ENCODE measurements around the gene ADRA2A.

The ADRA2A gene

DNA sequence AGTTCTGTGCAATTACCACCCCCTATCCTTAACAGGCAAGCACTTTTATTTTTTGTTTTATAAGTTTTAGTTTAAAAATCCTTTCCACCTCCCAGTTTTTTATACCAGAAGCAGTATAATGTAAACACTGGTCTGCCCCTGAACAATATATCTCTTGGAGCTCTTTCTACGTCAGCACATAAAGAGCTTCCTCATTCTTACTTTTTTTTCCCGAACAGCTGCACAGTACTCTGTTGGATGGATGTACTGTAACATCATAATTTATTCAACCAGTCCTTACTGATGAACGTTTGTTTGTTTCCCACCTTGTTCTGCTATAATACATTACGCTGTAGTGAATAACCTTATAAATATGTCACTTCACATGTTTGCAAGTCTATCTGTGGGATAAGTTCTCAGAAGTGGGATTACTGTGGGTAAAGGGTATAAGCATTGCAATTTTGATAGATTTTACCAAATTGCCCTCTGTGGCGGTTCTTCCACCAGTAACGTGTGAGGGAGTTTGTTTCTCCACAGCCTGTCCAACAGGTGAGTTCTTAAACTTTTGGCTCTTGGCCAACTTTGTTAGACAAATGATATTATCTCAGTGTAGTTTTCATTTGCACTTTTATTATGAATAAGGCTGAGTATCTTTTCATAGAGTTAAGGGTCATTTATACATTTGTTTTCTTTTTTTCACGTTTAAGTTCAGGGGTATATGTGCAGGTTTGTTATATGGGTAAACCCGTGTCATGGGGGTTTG is 32.8 kb downstream of the ADRA2A start:
- H3K36me3 ChIP-seq (replicated peaks), result no peaks in the 10 kb centered on the region
- no peak for DNase-seq (ENCODE audit: low spot score in 2 of 2)
- no peaks in the 10 kb centered on the region for H3K9me3 ChIP-seq
- in situ Hi-C loops (cut with MboI; ENCODE audit: low sequenced_read_pairs), result no loop called here
- no peak overlapping the region for H3K4me3 ChIP-seq
- H3K27me3 ChIP-seq (ENCODE audit: low read depth), result no peaks in the 10 kb centered on the region
- no peaks in the 10 kb centered on the region for H3K4me1 ChIP-seq

GRCh38 chr10:111110771-111111170 is 33.9 kb downstream of the ADRA2A start:
- H3K36me3 ChIP-seq (replicated peaks), result no peaks in the 10 kb centered on the region
- no peaks in the 10 kb centered on the region for H3K27me3 ChIP-seq (ENCODE audit: low read depth)
- H3K4me1 ChIP-seq, result no peaks in the 10 kb centered on the region
- in situ Hi-C loops (cut with MboI; ENCODE audit: low sequenced_read_pairs), result no loop called here
- no peak overlapping the region for H3K4me3 ChIP-seq
- no peak for DNase-seq (ENCODE audit: low spot score in 2 of 2)
- no peaks in the 10 kb centered on the region for H3K9me3 ChIP-seq

GRCh38 chr10:111112333-111112732 is 35.5 kb downstream of the ADRA2A start:
- in situ Hi-C loops (cut with MboI; ENCODE audit: low sequenced_read_pairs), result no loop called here
- Histone ChIP-seq H3K36me3 (replicated peaks) (no peaks in the 10 kb centered on the region), H3K27me3 (ENCODE audit: low read depth) (no peaks in the 10 kb centered on the region), H3K4me3 (no peak overlapping the region), H3K9me3 (no peaks in the 10 kb centered on the region), H3K4me1 (no peaks in the 10 kb centered on the region)
- DNase-seq (ENCODE audit: low spot score in 2 of 2), result no peak

DNA sequence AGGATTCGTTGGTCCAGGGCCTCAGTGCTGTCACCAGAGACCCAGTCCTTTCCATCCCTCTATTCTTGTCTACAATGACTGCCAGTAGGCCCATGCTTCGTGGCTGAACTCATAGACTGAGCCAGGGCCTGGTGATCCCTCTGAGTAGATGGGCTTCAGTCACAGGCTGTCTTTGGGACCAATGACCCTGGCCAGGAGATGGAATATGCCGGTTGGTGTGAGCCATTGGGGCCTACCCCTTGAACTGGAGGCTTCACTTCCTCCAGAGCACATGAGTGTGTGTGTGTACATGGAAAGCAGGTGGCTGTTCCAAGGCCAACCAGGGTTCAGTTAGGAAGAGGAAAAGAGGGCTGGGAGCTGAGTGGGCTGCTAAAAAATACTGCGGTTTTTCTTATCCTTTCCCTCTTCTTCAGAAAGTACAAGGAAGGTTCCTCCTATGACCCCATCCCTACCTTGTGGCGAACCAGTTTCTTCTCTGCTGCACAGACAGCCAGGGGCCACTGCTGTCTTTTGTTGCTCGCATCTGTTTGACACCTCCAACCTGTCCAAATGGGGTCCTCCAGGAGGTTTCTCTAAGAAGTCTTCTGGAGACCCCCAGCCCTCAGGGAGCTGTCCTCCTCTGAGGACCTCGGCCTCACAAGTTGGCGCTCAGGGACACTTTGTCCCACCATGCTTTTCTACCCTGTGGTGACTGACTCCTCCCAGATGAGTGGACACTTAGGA is 36.6 kb downstream of the ADRA2A start:
- no peaks in the 10 kb centered on the region for H3K36me3 ChIP-seq (replicated peaks)
- in situ Hi-C loops (cut with MboI; ENCODE audit: low sequenced_read_pairs), result no loop called here
- no peaks in the 10 kb centered on the region for H3K4me1 ChIP-seq
- no peaks in the 10 kb centered on the region for H3K27me3 ChIP-seq (ENCODE audit: low read depth)
- H3K9me3 ChIP-seq, result no peaks in the 10 kb centered on the region
- no peak for DNase-seq (ENCODE audit: low spot score in 2 of 2)
- no peak overlapping the region for H3K4me3 ChIP-seq

DNA sequence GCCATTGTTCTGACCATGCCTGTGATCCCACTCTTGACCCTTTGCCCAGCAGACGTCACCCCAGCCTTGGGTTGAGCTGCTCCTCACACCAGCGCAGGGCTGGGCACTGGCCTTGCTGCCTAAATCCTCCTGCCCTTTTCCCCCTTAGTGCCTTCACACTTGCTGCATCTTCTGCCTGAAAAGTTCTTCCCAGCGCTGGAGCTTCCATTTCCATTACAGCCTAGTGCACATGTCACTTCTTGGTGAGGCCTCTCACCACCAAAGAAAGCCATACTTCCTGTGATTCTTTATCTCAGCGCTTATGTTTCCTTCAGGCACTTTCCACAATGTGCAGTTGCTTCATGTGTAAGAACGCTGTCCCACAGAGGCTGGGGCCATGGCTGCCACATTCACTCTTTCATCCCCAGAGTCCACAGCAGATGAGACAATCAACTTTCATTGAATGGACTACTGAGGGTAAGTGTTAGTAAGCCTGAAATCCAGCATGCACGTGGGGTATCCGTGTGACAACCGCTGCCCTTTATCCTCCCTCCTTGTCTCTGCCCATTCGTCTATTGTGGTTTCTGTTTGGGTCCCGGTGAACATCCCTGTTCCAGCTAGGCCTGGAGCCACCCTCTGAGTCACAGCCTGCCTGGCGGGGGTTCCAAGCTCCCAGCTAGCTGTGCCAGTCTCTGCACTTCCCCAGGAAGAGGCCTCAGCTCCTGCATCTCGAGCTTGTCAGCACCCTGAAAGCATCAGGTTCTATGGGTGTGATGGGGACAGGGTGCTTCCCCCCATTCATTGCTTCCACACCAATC is 37.3 kb downstream of the ADRA2A start:
- DNase-seq (ENCODE audit: low spot score in 2 of 2), result no peak
- no peaks in the 10 kb centered on the region for H3K4me1 ChIP-seq
- no peak overlapping the region for H3K4me3 ChIP-seq
- H3K9me3 ChIP-seq, result no peaks in the 10 kb centered on the region
- no peaks in the 10 kb centered on the region for H3K36me3 ChIP-seq (replicated peaks)
- in situ Hi-C loops (cut with MboI; ENCODE audit: low sequenced_read_pairs), result no loop called here
- no peaks in the 10 kb centered on the region for H3K27me3 ChIP-seq (ENCODE audit: low read depth)

- no peaks in the 10 kb centered on the region for H3K27me3 ChIP-seq (ENCODE audit: low read depth)
- no peaks in the 10 kb centered on the region for H3K9me3 ChIP-seq
- in situ Hi-C loops (cut with MboI; ENCODE audit: low sequenced_read_pairs), result no loop called here
- no peaks in the 10 kb centered on the region for H3K36me3 ChIP-seq (replicated peaks)
- no peak for DNase-seq (ENCODE audit: low spot score in 2 of 2)
- no peaks in the 10 kb centered on the region for H3K4me1 ChIP-seq
- H3K4me3 ChIP-seq, result no peak overlapping the region
Observed at GRCh38 chr10:111114758-111115500, 38.1 kb downstream of the ADRA2A start.

DNA sequence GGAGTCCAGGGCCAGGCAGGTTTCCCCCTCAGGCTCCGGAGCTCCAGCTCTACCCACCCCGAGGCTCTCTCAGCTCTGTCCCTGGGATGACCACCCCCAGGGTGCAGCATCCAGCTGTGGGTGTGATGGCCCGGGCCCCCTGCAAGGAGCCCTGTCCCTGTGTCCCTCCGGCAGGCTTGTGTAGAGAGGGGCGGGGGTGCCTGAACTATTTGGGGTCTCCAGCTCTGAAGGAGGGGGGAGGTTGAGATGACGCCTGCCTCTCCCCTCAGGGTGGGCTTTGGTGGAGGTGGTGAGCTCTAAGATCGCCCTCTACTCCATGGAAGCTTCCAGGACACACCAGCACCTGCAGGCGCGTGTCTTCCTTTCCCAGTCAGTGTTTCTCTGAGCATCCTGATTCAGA is 39.4 kb downstream of the ADRA2A start:
- H3K4me3 ChIP-seq, result no peak overlapping the region
- no peaks in the 10 kb centered on the region for H3K9me3 ChIP-seq
- in situ Hi-C loops (cut with MboI; ENCODE audit: low sequenced_read_pairs), result no loop called here
- H3K36me3 ChIP-seq (replicated peaks), result no peaks in the 10 kb centered on the region
- no peak for DNase-seq (ENCODE audit: low spot score in 2 of 2)
- H3K27me3 ChIP-seq (ENCODE audit: low read depth), result no peaks in the 10 kb centered on the region
- H3K4me1 ChIP-seq, result no peaks in the 10 kb centered on the region

GRCh38 chr10:111116762-111117445 is 40.1 kb downstream of the ADRA2A start:
- in situ Hi-C loops (cut with MboI; ENCODE audit: low sequenced_read_pairs), result no loop called here
- Histone ChIP-seq H3K36me3 (replicated peaks) (no peaks in the 10 kb centered on the region), H3K27me3 (ENCODE audit: low read depth) (no peaks in the 10 kb centered on the region), H3K9me3 (no peaks in the 10 kb centered on the region), H3K4me3 (no peak overlapping the region), H3K4me1 (no peaks in the 10 kb centered on the region)
- DNase-seq (ENCODE audit: low spot score in 2 of 2), result no peak

DNA sequence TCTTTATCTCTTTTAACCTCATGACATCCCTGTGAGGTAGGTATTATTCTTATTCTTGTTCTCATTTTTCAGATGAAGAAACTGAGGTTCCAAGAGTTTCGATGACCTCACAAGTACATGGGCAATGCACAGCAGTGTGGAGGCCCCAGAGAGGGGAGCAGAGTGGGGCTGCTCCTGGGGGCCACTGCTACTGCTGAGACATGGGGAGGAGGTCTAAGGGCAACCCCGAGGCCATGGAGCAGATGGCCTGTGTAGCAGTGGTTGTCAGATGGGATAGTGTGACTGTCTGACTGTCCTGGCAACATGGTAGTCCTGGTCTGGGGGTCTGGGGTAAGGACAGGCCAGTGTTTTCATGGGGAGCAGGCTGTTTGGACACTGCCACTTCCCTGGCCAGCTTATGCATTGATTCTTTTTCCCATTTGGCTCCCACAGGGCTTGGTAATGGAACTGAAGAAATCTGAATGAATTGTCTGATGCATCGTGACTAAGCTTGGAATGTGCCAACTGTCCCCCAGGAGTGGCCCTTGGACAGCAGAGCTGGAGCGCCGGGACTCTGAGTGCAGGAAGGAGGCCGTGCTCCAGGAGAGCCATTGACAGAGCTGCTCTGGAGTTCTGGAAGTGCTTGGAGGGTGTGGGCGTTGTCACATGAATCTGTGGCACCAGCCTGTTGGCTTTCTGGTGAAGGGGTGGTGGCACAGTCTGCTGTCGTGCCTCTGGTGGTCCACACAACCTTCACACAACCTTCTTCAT is 40.9 kb downstream of the ADRA2A start:
- in situ Hi-C loops (cut with MboI; ENCODE audit: low sequenced_read_pairs), result no loop called here
- Histone ChIP-seq H3K4me1 (no peaks in the 10 kb centered on the region), H3K4me3 (no peak overlapping the region), H3K9me3 (no peaks in the 10 kb centered on the region), H3K36me3 (replicated peaks) (no peaks in the 10 kb centered on the region), H3K27me3 (ENCODE audit: low read depth) (no peaks in the 10 kb centered on the region)
- no peak for DNase-seq (ENCODE audit: low spot score in 2 of 2)

DNA sequence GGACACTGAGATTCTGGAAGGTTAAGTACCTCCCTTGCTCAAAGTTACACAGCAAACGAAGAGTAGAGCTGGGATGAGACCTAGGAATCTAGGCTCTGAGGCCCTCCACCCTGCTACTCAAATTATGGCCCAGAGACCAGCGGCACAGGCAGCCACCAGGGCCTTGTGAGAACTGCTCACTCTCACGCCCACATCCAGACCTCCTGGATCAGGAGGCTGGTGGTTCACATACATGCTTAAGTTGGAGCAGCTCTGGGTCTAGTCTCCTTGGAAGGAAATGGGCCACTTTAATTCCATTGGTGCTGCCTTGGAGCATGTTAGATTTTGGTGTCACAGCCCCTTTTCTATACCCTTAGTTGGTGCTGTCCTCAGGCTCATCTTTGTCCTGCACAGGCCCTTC is 41.9 kb downstream of the ADRA2A start:
- Histone ChIP-seq H3K4me1 (no peaks in the 10 kb centered on the region), H3K36me3 (replicated peaks) (no peaks in the 10 kb centered on the region), H3K9me3 (no peaks in the 10 kb centered on the region), H3K4me3 (no peak overlapping the region), H3K27me3 (ENCODE audit: low read depth) (no peaks in the 10 kb centered on the region)
- in situ Hi-C loops (cut with MboI; ENCODE audit: low sequenced_read_pairs), result no loop called here
- no peak for DNase-seq (ENCODE audit: low spot score in 2 of 2)

- no peaks in the 10 kb centered on the region for H3K27me3 ChIP-seq (ENCODE audit: low read depth)
- no peak overlapping the region for H3K4me3 ChIP-seq
- no peaks in the 10 kb centered on the region for H3K36me3 ChIP-seq (replicated peaks)
- no peak for DNase-seq (ENCODE audit: low spot score in 2 of 2)
- no peaks in the 10 kb centered on the region for H3K9me3 ChIP-seq
- no peaks in the 10 kb centered on the region for H3K4me1 ChIP-seq
- in situ Hi-C loops (cut with MboI; ENCODE audit: low sequenced_read_pairs), result no loop called here
Observed at GRCh38 chr10:111119637-111120036, 42.8 kb downstream of the ADRA2A start.

GRCh38 chr10:111122127-111122526 is 45.3 kb downstream of the ADRA2A start:
- H3K4me1 ChIP-seq, result no peaks in the 10 kb centered on the region
- no peaks in the 10 kb centered on the region for H3K36me3 ChIP-seq (replicated peaks)
- H3K9me3 ChIP-seq, result no peaks in the 10 kb centered on the region
- H3K4me3 ChIP-seq, result no peak overlapping the region
- in situ Hi-C loops (cut with MboI; ENCODE audit: low sequenced_read_pairs), result no loop called here
- H3K27me3 ChIP-seq (ENCODE audit: low read depth), result no peaks in the 10 kb centered on the region
- no peak for DNase-seq (ENCODE audit: low spot score in 2 of 2)

- Histone ChIP-seq H3K27me3 (ENCODE audit: low read depth) (no peaks in the 10 kb centered on the region), H3K36me3 (replicated peaks) (no peaks in the 10 kb centered on the region), H3K4me3 (no peak overlapping the region), H3K4me1 (no peaks in the 10 kb centered on the region), H3K9me3 (no peaks in the 10 kb centered on the region)
- in situ Hi-C loops (cut with MboI; ENCODE audit: low sequenced_read_pairs), result no loop called here
- no peak for DNase-seq (ENCODE audit: low spot score in 2 of 2)
Observed at GRCh38 chr10:111123883-111124282, 47.1 kb downstream of the ADRA2A start.
